Glomerular visceral epithelial cell (primary cell): ENCODE data around the gene NPIPB6.

Source experiments
- DNase-seq: peaks from one replicate; pipeline ENCODE4 v3.0.0-alpha.2; 2016; ENCODE audit errors: extremely low spot score

Gene NPIPB6

GRCh38 chr16:28324235-28324886 is 38.9 kb downstream of the NPIPB6 start:
- DNase-seq, result no peak

GRCh38 chr16:28321700-28322411 is 41.5 kb downstream of the NPIPB6 start:
- peak; percentile 18 for DNase-seq

GRCh38 chr16:28320741-28321140 is 42.6 kb downstream of the NPIPB6 start:
- DNase-seq, result no peak

GRCh38 chr16:28320023-28320561 is 43.2 kb downstream of the NPIPB6 start:
- no peak for DNase-seq

- no peak for DNase-seq
Observed at GRCh38 chr16:28319476-28320022, 43.8 kb downstream of the NPIPB6 start.

GRCh38 chr16:28318042-28318744 is 45.1 kb downstream of the NPIPB6 start:
- no peak for DNase-seq

GRCh38 chr16:28317040-28317880 is 46.0 kb downstream of the NPIPB6 start:
- peak; percentile 43 for DNase-seq

GRCh38 chr16:28316054-28316453 is 47.3 kb downstream of the NPIPB6 start:
- no peak for DNase-seq

- DNase-seq, result no peak
Observed at GRCh38 chr16:28313587-28313986, 49.7 kb downstream of the NPIPB6 start.

GRCh38 chr16:28312327-28312726 is 51.0 kb downstream of the NPIPB6 start:
- no peak for DNase-seq

- DNase-seq, result no peak
Observed at GRCh38 chr16:28311913-28312312, 51.4 kb downstream of the NPIPB6 start.

- no peak for DNase-seq
Observed at GRCh38 chr16:28311413-28311812, 51.9 kb downstream of the NPIPB6 start.

- DNase-seq, result no peak
Observed at GRCh38 chr16:28310796-28311195, 52.5 kb downstream of the NPIPB6 start.

- DNase-seq, result no peak
Observed at GRCh38 chr16:28309811-28310311, 53.4 kb downstream of the NPIPB6 start.

- no peak for DNase-seq
Observed at GRCh38 chr16:28308794-28309584, 54.3 kb downstream of the NPIPB6 start.

- no peak for DNase-seq
Observed at GRCh38 chr16:28307936-28308335, 55.4 kb downstream of the NPIPB6 start.

GRCh38 chr16:28304214-28304613 is 59.1 kb downstream of the NPIPB6 start:
- no peak for DNase-seq

- no peak for DNase-seq
Observed at GRCh38 chr16:28303132-28303531, 60.2 kb downstream of the NPIPB6 start.

GRCh38 chr16:28301620-28302019 is 61.7 kb downstream of the NPIPB6 start:
- DNase-seq, result no peak

- DNase-seq, result no peak
Observed at GRCh38 chr16:28301154-28301553, 62.2 kb downstream of the NPIPB6 start.
